Sigmoid colon (tissue), 7 donors: Measurements from ENCODE around the gene TNNI2. TPM values are rescaled to one million over a fixed set of nuclear protein-coding genes. Genes with fewer than 3 reads are reported as not detected.
"Not testable (repeated sequence)": the region's sequence is repeated elsewhere in the genome, so short reads cannot be mapped to it uniquely, and the experiment has no call there.

ENCODE experiments used
- DNase-seq: peaks from one replicate; pipeline ENCODE4 v3.0.0-alpha.2; 2019
- H3K27ac ChIP-seq, 4 donors: fragments of 200-600 bp; sonication (generic); one replicate each; pipeline ENCODE4 v1.5.1; 2016 to 2019; ENCODE audit warnings: mild to moderate bottlenecking in 1 of 4
- H3K27me3 ChIP-seq, 3 donors: fragments of 200-600 bp; sonication (generic); one replicate each; pipeline ENCODE4 v1.5.1; 2019; ENCODE audit warnings: mild to moderate bottlenecking in 1 of 3
- H3K36me3 ChIP-seq, 4 donors: fragments of 200-600 bp; sonication (generic); one replicate each; pipeline ENCODE4 v1.5.1; 2016 to 2019
- H3K4me1 ChIP-seq, 4 donors: fragments of 200-600 bp; sonication (generic); one replicate each; pipeline ENCODE4 v1.5.1; 2017 to 2019
- H3K4me3 ChIP-seq, 4 donors: fragments of 200-600 bp; sonication (generic); one replicate each; pipeline ENCODE4 v1.5.1; 2017 to 2019; ENCODE audit warnings: mild to moderate bottlenecking in 2 of 4, moderate library complexity in 1 of 4
- H3K9me3 ChIP-seq, 4 donors: fragments of 200-600 bp in 3 of 4; sonication (generic) in 3 of 4; one replicate each; pipeline versions ENCODE4 v1.5.1 to v1.6.1; 2013 to 2019
- CTCF ChIP-seq, 4 experiments: fragments of 450-650 bp in 3 of 4; fragments of 200-600 bp in 1 of 4; IDR thresholded peaks; one replicate each; pipeline ENCODE4 v1.5.1; 2016 to 2019; ENCODE audit warnings: antibody characterized with exemption in 4 of 4, mild to moderate bottlenecking in 3 of 4, moderate library complexity in 2 of 4
- EP300 ChIP-seq, 4 donors: sonication (generic); formaldehyde crosslinking; IDR thresholded peaks; one replicate each; pipeline ENCODE4 v1.6.1; 2017; ENCODE audit warnings: antibody characterized with exemption in 4 of 4
- POLR2A ChIP-seq, 2 donors: fragments of 450-650 bp; IDR thresholded peaks; one replicate each; pipeline ENCODE4 v1.6.1; 2016; ENCODE audit warnings: antibody characterized with exemption in 2 of 2, mild to moderate bottlenecking in 2 of 2, moderate library complexity in 2 of 2
- POLR2AphosphoS5 ChIP-seq, 4 donors: sonication (generic); formaldehyde crosslinking; IDR thresholded peaks; one replicate each; pipeline ENCODE4 v1.6.1; 2017; ENCODE audit warnings: antibody characterized with exemption in 4 of 4
- WGBS, 2 donors: extraction: QIAGEN DNeasy Blood & Tissue Kit; methylation state at CpG; one replicate each; pipeline ENCODE4 v1.1.7; 2013; 5-methylcytosine and 5-hydroxymethylcytosine counted together
- intact Hi-C: fragments of 100-400 bp; cut with DNase I; formaldehyde crosslinking; loops from one replicate; pipeline ENCODE4 v1.15.1; 2023
- polyA plus RNA-seq, 3 donors: library from polyadenylated mRNA; stranded (reverse); fragments of 200-250 nt; gene quantifications; one replicate each; pipeline ENCODE4 v1.2.3, GENCODE V29; 2013
- total RNA-seq, 4 donors: library from RNA; depleted of rRNA; stranded (reverse); fragments of >200 nt; gene quantifications; one replicate each; pipeline ENCODE4 v1.1.0, GENCODE V29; 2016
- donor health status: healthy with polysubstance abuse.
- donor health status: Bipolar disorder and iron deficiency.
- donor health status: healthy.

Gene TNNI2
- total and polyA plus RNA-seq, 7 donors = 1.7 to 2.4 TPM; not detected in 5

- no peaks in the 10 kb centered on the region for H3K4me1 ChIP-seq
- WGBS, 2 donors = 84 to 85% methylated on average over 12 of the region's 12 CpGs
- TF ChIP-seq POLR2AphosphoS5 (IDR thresholded peaks at IDR 0.05) = no peak
- no peak for TF ChIP-seq POLR2A (IDR thresholded peaks at IDR 0.05)
- TF ChIP-seq EP300 (IDR thresholded peaks at IDR 0.05) = no peak
- no peak for TF ChIP-seq CTCF (IDR thresholded peaks at IDR 0.05)
- H3K9me3 ChIP-seq = no peaks in the 10 kb centered on the region
- no peak overlapping the region for H3K27ac ChIP-seq
- H3K36me3 ChIP-seq = no peaks in the 10 kb centered on the region
- H3K27me3 ChIP-seq = peaks cover 0 to 24% (median 8%) of the 10 kb centered on the region in 3 donors
- no peak for DNase-seq
- intact Hi-C loops = no loop called here
- H3K4me3 ChIP-seq = no peak overlapping the region
Observed at GRCh38 chr11:1796413-1797011, 42.3 kb upstream of the TNNI2 start.

- Histone ChIP-seq H3K4me3 (no peak overlapping the region), H3K36me3 (no peaks in the 10 kb centered on the region), H3K4me1 (no peaks in the 10 kb centered on the region), H3K27ac (no peak overlapping the region), H3K9me3 (no peaks in the 10 kb centered on the region), H3K27me3 (peaks cover 0 to 24% (median 8%) of the 10 kb centered on the region in 3 donors)
- DNase-seq = no peak
- no peak for TF ChIP-seq EP300 (IDR thresholded peaks at IDR 0.05)
- TF ChIP-seq POLR2AphosphoS5 (IDR thresholded peaks at IDR 0.05) = no peak
- no peak for TF ChIP-seq POLR2A (IDR thresholded peaks at IDR 0.05)
- no peak for TF ChIP-seq CTCF (IDR thresholded peaks at IDR 0.05)
- 84 to 91% methylated on average over 14 of the region's 14 CpGs for WGBS, 2 donors
- intact Hi-C loops = no loop called here
Observed at GRCh38 chr11:1797391-1798125, 41.2 kb upstream of the TNNI2 start.

GRCh38 chr11:1803246-1803645 is 35.5 kb upstream of the TNNI2 start:
- DNase-seq = no peak
- Histone ChIP-seq H3K9me3 (no peaks in the 10 kb centered on the region), H3K36me3 (no peaks in the 10 kb centered on the region), H3K4me1 (no peaks in the 10 kb centered on the region), H3K27me3 (peaks cover 0 to 21% (median 0%) of the 10 kb centered on the region in 3 donors), H3K4me3 (no peak overlapping the region), H3K27ac (no peak overlapping the region)
- WGBS, 2 donors = 95% methylated on average over 20 of the region's 20 CpGs
- TF ChIP-seq POLR2A (IDR thresholded peaks at IDR 0.05) (no peak), EP300 (IDR thresholded peaks at IDR 0.05) (no peak), POLR2AphosphoS5 (IDR thresholded peaks at IDR 0.05) (no peak), CTCF (IDR thresholded peaks at IDR 0.05) (no peak)
- intact Hi-C loops = no loop called here

- 55 to 88% methylated on average over 26 to 35 of the region's 42 CpGs for WGBS, 2 donors
- H3K36me3 ChIP-seq, H3K9me3 ChIP-seq, H3K27ac ChIP-seq, H3K4me3 ChIP-seq, DNase-seq, intact Hi-C loops, H3K4me1 ChIP-seq: not testable (repeated sequence)
- peaks cover 0 to 19% (median 0%) of the 10 kb centered on the region in 3 donors for H3K27me3 ChIP-seq
Observed at GRCh38 chr11:1803835-1804519, 34.8 kb upstream of the TNNI2 start.

GRCh38 chr11:1805525-1805924 is 33.3 kb upstream of the TNNI2 start:
- H3K9me3 ChIP-seq = no peaks in the 10 kb centered on the region
- 93% methylated on average over 15 of the region's 15 CpGs for WGBS, 2 donors

More at GRCh38 chr11:1805525-1805924, 33.3 kb upstream of the TNNI2 start:
- H3K4me3 ChIP-seq = no peak overlapping the region
- intact Hi-C loops = no loop called here
- no peaks in the 10 kb centered on the region for H3K36me3 ChIP-seq
- no peak overlapping the region for H3K27ac ChIP-seq
- no peaks in the 10 kb centered on the region for H3K4me1 ChIP-seq
- no peak for DNase-seq
- peaks cover 0 to 19% (median 0%) of the 10 kb centered on the region in 3 donors for H3K27me3 ChIP-seq
- no peak for TF ChIP-seq POLR2AphosphoS5 (IDR thresholded peaks at IDR 0.05)
- TF ChIP-seq POLR2A (IDR thresholded peaks at IDR 0.05) = no peak
- TF ChIP-seq CTCF (IDR thresholded peaks at IDR 0.05) = no peak
- TF ChIP-seq EP300 (IDR thresholded peaks at IDR 0.05) = no peak
